ENCODE measurements around the gene PHTF2.
A peak's percentile ranks its signal among the peaks of the same experiment; 100 is the strongest.

The PHTF2 gene

GRCh38 chr7:77825131-77825530 lies 26.6 kb downstream of the PHTF2 start:
- no peak for TF ChIP-seq SIN3A (IDR thresholded peaks at IDR 0.05; ENCODE audit: borderline replicate concordance, insufficient read depth, low read length)
- no peak for TF ChIP-seq REST (IDR thresholded peaks at IDR 0.05; ENCODE audit: insufficient read depth in 1 of 2, low read depth in 2 of 2, low read length in 2 of 2)
- TF ChIP-seq FOXP2 (optimal IDR thresholded peaks at IDR 0.05; ENCODE audit: borderline replicate concordance, extremely low read depth, extremely low read length, insufficient read depth), result no peak
- no peak for TF ChIP-seq POLR2AphosphoS5 (IDR thresholded peaks at IDR 0.05; ENCODE audit: low read depth, low read length)

- TF ChIP-seq FOXP2 (optimal IDR thresholded peaks at IDR 0.05; ENCODE audit: borderline replicate concordance, extremely low read depth, extremely low read length, insufficient read depth) (no peak), TAF1 (IDR thresholded peaks at IDR 0.05; ENCODE audit: borderline replicate concordance, insufficient read depth, low read length) (no peak), SIN3A (IDR thresholded peaks at IDR 0.05; ENCODE audit: borderline replicate concordance, insufficient read depth, low read length) (no peak), POLR2AphosphoS5 (IDR thresholded peaks at IDR 0.05; ENCODE audit: low read depth, low read length) (no peak), REST (IDR thresholded peaks at IDR 0.05; ENCODE audit: insufficient read depth in 1 of 2, low read depth in 2 of 2, low read length in 2 of 2) (peak in 1 of 2 experiments; percentile 85; a peak in 2 of 4 replicates)
These were observed 27.7 kb downstream of the PHTF2 start for GRCh38 chr7:77826300-77826699.

DNA sequence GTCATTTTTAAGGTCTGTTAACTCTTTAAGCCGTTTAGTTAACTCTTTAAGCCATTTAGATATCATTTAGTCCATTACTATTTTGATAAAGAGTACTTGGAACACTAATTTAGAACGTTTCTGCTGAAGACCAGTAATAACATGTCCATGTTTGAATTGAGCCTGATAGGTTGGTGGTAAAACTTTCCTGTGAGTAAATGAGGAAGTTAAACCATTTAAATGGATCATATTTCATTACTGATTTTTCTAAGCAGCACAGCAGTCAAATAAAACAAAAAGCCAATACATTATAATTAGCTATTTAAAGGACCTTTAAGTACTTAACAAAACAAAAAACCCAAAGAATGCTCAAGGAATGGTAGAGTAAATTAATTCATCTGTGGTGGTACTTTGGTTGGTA lies 29.4 kb downstream of the PHTF2 start:
- TF ChIP-seq REST (IDR thresholded peaks at IDR 0.05; ENCODE audit: insufficient read depth in 1 of 2, low read depth in 2 of 2, low read length in 2 of 2) (no peak), FOXP2 (optimal IDR thresholded peaks at IDR 0.05; ENCODE audit: borderline replicate concordance, extremely low read depth, extremely low read length, insufficient read depth) (no peak), SIN3A (IDR thresholded peaks at IDR 0.05; ENCODE audit: borderline replicate concordance, insufficient read depth, low read length) (no peak), POLR2AphosphoS5 (IDR thresholded peaks at IDR 0.05; ENCODE audit: low read depth, low read length) (no peak), TAF1 (IDR thresholded peaks at IDR 0.05; ENCODE audit: borderline replicate concordance, insufficient read depth, low read length) (no peak)

- no peak for TF ChIP-seq POLR2AphosphoS5 (IDR thresholded peaks at IDR 0.05; ENCODE audit: low read depth, low read length)
- TF ChIP-seq TAF1 (IDR thresholded peaks at IDR 0.05; ENCODE audit: borderline replicate concordance, insufficient read depth, low read length), result no peak
- TF ChIP-seq REST (IDR thresholded peaks at IDR 0.05; ENCODE audit: insufficient read depth in 1 of 2, low read depth in 2 of 2, low read length in 2 of 2), result no peak
- no peak for TF ChIP-seq SIN3A (IDR thresholded peaks at IDR 0.05; ENCODE audit: borderline replicate concordance, insufficient read depth, low read length)
- no peak for TF ChIP-seq FOXP2 (optimal IDR thresholded peaks at IDR 0.05; ENCODE audit: borderline replicate concordance, extremely low read depth, extremely low read length, insufficient read depth)
These were observed 32.2 kb downstream of the PHTF2 start for GRCh38 chr7:77830649-77831355.

Data from PFSK-1 (cell line).